AML-193 (cell line): ENCODE measurements around the gene KCTD11.
"Not testable (repeated sequence)": the region's sequence is repeated elsewhere in the genome, so short reads cannot be mapped to it uniquely, and the experiment has no call there.

ENCODE experiments used
- DNase-seq, 2 experiments: peaks; one replicate each; lab custom pipeline; 2025; lab: John Stamatoyannopoulos, UW

The KCTD11 gene

DNA sequence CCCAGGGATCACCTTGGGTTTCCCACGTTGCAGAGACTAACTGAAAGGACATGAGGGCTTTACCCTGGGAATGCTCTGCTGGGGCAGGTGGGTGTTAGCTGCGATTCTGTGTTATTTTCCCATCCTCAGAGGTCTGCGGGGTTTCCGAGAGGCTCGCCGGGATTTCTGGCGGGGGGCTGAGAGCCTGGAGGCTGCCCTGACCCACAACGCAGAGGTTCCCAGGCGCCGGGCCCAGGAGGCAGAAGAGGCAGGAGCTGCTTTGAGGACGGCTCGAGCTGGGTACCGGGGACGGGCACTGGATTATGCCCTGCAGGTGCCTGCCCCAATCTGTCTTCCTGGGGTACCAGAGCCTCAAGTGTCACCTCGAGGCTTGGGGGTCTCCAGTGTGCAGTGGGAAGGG is 8.7 kb upstream of the KCTD11 start:
- DNase-seq = no peak

DNA sequence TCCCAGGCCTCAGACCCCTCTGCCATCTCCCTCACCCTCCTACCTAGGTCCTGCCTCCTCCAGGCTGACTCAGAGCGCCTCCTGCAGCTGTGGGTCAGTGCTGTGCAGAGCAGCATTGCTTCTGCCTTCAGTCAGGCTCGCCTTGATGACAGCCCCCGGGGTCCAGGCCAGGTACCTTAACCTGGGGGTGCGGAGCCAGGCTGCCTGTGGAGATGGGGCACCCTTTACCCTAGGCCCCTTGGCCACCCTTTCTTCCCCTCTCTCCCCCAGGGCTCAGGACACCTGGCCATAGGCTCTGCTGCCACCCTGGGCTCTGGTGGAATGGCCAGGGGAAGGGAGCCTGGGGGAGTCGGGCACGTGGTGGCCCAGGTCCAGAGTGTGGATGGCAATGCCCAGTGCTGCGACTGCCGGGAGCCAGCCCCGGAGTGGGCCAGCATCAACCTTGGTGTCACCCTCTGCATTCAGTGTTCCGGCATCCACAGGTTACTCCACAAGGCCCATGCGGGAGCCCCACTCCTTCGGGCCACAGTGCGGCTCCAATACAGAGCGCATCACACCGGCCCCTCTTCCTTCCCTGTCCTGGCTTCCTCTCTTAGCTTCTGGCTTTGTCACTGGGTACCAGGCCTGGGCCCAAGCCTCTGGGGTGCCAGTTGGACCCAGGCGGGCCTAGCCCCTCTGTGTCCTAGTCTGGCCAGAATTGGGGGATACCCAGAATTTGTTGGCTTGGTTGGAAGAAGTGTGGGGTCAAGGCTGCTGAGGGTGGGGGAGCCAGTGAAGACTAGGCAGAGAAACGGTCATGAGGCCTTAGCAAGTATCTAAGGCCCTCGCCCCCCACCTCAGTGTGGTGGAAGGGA is 5.0 kb upstream of the KCTD11 start:
- DNase-seq = no peak

DNA sequence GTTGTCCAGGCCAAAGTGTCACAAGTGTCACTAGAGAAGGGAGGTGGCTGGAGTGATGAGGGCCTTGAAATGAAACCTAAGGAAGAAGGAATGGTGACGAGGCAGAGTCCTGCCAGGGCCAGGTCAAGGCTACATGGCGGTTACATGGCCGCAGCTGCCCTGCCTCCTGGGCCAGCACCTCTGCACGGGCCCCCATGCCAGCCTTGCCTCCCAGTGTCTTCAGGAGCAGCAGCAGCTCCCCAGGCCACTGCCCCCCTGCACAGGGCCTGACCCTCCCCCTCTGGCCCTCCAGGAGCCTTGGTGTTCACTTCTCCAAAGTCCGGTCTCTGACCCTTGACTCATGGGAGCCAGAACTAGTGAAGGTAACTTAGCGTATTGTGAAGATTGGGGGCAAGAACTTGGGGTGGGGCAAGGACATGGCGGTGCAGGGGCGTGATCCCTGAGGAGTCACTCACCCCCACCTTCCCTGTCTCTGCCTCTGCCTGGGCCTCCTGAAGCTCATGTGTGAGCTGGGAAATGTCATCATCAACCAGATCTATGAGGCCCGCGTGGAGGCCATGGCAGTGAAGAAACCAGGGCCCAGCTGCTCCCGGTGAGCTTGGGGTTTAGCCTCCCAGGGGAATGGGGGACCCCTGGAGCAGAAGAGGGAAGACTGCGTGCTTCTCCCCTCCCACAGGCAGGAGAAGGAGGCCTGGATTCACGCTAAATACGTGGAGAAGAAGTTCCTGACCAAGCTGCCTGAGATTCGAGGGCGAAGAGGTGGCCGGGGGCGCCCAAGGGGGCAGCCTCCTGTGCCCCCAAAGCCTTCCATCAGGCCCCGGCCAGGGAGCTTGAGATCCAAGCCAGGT is 4.1 kb upstream of the KCTD11 start:
- no peak for DNase-seq

DNA sequence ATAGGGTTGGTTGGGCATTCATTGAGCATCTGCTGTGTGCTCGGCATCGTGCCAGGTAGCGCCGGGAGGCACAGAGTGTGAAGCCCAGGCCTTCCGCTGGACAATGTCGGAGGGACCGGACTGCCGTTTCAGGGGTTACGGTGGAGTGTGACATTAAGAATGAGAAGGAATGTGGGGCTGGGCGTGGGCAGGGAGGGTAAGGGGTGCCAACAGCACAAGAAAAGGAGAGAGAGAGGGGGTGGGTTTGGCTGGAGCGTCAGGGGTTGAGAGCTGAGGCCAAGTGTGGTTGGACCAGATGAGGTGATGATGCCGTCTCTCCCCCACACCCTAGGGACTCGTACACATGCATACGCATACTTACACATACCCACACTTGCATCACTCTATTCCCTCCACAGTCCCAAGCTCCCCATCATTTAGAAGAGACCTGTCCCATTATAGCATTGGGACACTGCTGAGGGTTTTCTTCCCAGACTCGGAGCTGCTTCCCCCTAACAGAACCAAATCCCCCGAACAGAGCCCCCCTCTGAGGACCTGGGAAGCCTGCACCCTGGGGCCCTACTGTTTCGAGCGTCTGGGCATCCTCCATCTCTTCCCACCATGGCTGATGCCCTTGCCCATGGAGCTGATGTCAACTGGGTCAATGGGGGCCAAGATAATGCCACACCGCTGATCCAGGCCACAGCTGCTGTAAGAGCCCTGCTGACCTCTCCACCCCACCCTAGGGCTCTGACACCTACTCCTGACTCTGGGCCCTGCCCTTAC is 3.3 kb upstream of the KCTD11 start:
- no peak for DNase-seq

DNA sequence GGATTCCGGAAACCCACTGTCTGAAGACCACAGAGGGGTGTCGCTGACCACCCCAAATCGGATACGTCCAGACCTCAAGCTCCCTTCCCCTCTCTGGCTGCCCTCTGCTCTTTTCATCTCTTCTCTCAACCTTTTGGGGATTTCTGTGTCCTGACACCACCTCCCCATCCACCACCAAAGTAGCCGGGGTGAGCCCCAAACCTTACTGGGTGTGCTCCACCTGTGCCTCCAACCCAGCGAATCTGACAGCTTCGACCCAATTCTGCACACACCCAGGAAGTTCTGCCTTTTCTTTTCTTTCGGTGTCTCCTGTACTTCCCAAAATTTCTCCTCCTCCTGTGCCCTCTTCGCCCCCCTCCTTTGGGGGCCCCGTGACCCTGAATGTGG is 534 bp downstream of the KCTD11 start:
- DNase-seq = no peak

DNA sequence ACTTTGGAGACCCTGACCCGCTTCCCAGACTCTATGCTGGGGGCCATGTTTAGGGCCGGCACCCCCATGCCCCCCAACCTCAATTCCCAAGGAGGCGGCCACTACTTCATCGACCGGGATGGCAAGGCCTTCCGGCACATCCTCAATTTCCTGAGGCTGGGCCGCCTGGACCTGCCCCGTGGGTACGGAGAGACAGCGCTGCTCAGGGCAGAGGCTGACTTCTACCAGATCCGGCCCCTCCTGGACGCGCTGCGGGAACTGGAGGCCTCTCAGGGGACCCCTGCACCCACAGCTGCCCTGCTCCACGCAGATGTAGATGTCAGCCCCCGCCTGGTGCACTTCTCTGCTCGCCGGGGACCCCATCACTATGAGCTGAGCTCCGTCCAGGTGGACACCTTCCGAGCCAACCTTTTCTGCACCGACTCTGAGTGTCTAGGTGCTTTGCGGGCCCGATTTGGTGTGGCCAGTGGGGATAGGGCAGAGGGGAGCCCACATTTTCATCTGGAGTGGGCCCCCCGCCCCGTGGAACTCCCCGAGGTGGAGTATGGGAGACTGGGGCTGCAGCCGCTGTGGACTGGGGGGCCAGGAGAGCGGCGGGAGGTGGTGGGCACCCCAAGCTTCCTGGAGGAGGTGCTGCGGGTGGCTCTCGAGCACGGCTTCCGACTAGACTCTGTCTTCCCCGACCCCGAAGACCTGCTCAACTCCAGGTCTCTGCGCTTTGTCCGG is 1.1 kb downstream of the KCTD11 start:
- DNase-seq = no peak

DNA sequence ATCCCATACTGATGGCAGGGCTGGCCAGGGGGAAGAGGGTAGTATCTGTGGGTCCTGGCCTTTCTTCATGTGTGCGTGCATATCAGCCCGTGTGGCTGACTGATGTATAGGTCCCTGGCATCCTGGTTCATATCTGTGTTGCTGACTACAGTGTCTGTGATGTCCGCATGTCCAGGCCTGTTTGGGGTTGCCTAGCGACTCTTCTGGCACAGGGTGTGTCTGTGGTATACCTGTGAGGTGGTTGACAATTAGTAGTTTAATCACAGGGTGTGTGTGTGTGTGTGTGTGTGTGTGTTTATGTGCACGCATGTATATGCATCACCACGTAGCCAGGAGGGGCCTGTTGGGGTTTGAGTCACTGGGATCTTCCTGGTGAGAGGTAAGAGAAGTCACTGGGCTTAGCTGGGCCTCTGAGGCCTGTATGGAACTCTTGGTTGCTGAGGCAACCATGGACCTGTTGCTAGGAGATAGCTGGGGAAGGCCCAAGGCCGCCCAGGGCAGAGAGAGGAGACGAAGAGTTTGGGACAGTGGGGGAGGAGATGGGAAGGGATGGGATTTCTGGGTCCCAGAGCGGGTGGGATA is 2.4 kb downstream of the KCTD11 start:
- DNase-seq = no peak

DNA sequence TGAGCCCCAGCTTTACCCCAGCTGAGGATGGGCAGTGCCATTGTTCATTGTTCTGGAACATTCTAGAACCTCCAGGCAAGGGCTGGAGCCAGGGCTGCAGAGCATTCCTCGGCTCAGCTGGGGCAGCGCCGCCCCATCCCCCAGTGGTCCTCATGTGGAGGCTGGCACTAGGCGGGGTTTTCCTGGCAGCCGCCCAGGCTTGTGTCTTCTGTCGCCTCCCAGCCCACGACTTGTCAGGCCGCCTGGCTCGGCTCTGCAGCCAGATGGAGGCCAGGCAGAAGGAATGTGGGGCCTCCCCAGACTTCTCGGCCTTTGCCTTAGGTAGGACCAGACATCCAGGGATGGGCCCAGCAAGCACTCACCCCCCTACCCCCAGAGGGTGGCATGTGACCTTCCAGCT is 3.1 kb downstream of the KCTD11 start, which contains the start of gene TMEM95:
TSS of gene TMEM95 (plus strand) at position 104 of the 400 bp plus-strand sequence. CDS start at position 153, 49 bp downstream.
- DNase-seq = no peak

DNA sequence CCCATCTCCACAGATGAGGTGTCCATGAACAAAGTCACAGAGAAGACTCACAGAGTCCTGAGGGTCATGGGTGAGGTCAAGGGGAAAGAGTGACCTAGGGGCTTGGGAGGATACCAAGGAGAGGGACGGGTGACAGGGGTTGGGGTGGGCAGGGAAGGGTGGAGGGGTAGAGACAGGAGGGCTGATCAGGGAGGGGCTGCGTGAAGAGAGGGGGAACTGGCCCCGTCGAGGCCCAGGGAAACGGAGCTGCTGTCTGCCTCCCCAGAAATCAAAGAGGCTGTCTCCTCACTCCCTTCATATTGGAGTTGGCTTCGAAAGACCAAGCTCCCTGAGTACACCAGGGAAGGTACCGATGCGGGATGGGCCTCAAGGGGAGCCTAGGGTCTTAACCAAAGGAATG is 3.6 kb downstream of the KCTD11 start:
- DNase-seq = no peak

DNA sequence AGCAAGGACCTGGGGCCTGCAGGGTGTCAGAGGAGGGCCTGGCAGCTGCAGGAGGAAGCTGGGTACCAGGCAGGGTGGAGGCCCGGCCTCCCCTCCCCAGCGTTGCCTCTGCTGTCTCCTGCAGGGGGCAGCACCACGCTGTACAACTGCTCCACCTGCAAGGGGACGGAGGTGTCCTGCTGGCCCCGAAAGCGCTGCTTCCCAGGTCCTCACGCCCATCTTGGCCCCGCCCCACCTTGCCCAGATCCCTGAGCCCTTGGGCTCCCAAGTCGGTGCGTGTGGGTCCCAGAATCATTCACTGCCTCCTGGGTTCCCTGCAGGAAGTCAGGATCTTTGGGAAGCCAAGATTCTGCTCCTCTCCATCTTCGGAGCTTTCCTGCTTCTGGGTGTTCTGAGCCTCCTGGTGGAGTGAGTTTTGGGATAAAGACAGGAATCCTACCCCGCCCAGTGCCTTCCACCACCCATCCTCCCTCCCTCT is 4.1 kb downstream of the KCTD11 start:
- peak; percentile 30 to 32 for DNase-seq

DNA sequence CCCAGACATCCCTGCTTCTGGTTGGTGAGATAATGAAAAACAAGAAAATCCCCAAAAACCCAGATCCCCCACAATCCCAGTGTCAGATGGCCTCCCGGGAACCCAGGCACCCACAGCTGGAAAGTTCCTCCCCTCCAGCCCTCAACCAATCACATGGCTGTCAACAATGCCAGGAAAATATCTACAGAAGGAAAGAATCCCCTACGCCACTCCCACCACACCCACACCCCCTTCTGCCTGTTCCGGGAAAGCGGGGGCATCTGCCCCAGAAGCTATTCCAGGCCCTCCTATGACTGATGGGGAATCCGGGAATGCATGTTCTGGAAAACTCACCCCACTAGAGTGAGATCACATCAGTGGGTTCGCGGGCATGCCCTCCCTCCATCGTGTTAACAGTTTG is 4.8 kb downstream of the KCTD11 start:
- no peak for DNase-seq

DNA sequence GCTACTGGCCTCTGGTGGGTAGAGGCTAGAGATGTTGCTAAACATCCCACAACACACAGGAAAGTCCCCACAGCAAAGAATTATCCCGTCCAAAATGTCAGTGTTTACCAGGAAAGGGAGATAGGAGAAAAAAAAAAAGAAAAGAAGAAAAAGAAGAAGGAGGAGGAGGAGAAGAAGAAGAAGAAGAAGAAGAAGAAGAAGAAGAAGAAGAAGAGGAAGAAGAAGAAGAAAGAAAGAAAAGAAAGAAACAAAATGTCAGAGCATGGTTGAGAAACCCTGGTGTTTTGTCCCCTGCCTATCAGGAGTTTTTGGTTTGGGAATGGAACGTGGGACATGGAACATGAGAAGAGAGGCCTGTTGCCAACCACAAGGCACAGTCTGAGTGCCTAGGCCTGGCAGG is 5.4 kb downstream of the KCTD11 start:
- DNase-seq = no peak

DNA sequence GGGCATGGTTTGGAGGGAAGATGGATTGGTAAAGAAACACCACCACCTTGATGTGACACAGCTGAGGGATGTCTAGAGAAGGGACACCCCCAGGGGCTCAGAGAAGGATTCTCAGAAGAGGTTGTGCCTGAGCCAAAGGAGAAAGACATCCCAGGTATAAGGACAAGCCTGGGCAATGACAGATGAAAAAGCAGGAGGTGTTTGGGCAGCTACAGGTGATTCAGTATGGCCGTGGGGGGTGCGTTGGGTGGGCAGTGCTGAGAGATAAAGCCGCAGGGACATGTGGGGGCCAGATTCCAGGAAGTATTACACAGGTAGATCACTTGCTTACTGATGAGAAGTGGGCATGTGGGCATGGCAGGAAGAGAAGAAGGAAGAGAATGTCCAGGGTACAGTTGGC is 9.9 kb downstream of the KCTD11 start:
- no peak for DNase-seq

DNA sequence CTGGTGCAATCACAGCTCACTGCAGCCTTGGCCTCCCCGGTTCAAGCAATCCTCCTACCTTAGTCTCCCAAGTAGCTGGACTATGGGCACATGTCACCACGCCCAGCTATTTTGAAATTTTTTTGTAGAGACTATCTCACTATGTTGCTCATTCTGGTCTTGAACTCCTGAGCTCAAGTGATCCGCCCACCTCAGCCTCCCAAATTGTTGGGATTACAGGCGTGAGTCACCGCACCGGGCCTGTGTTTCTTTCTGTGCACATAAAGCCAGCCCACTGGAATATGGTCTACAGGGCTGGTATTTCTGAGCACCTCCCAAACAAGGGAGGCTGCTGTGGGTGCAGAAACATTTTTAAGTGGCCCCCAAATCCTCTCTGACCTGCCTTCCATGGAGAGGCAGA is 11.3 kb downstream of the KCTD11 start:
- no peak for DNase-seq

DNA sequence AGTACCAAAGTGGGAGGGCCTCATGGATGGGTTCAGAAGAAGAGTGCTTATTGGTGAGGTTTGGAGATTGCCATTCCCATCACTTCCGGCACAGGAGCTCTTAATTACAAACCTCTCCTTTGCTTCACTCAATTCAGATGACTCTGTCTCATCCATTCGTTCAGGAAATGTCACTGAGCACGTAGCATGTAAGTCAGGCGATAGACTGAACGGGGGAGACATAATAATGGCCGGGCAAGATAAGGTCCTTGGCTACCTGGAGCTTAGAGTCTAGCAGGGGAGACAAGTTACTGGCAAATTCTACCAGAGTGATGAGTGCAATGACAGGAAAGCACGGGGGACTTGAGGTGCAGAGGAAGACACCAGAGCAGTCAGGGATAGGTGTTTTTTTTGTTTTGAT is 14.0 kb downstream of the KCTD11 start:
- not testable (repeated sequence) for DNase-seq

DNA sequence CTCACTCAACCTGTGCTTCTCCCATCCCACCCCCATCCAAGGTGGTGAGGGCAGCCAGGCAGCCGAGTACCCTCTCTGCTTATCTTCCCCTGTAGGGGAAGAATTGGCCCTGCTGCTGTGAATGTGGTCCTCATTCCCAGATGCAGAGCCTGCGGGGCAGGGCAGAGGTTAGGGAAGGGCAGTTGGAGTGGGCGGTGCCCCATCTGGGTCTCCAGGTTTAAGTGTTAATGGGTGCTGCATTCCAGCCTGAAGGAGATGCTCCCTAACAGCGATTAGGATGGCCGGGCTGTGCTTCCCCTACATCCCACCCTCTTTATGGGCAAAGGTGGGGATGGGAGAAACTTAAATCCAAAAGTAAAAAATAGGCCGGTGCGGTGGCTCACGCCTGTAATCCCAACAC is 15.1 kb downstream of the KCTD11 start:
- DNase-seq = no peak

DNA sequence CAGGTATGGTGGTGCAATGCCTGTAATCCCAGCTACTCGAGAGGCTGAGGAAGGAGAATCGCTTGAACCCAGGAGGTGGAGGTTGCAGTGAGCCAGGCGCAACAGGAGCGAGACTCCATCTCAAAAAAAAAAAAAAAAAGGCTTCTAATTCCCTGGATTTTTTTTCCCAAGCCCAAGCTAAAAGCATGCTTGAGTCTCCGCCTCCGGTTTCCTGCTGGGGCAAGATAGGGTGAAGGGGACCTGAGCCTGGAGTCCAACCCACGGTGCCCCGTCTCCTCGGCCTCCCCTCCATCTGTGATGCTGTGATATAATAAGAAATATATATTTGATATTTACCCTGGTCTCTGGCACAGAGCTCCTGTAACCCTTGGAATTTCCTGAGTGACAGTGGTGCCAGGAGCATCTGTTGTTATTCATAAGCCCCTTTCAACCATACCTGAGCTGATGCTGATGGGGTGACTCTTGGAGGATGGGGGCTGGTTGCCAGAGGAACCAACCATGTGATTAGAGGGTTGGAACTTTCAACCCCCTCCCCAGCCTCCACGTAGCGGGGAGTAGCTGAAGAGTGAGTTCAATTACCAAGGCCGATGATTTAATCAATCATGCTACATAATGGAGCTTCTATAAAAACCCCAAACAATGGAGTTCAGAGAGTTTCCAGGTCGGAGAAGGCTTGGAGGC is 16.1 kb downstream of the KCTD11 start:
- DNase-seq = no peak

DNA sequence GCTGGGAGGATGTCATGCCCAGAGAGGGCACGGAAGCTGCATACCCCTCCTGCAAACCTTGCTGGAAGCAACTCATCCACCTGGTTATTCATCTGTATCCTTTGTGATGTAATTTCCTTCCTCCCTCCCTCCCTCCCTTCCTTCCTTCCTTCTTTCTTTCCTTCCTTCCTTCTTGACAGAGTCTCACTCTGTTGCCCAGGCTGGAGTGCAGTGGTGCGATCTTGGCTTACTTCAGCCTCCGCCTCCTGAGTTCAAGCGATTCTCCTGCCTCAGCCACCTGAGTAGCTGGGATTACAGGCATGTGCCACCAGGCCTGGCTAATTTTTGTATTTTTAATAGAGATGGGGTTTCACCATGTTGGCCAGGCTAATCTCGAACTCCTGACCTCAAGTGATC is 16.6 kb downstream of the KCTD11 start:
- not testable (repeated sequence) for DNase-seq

DNA sequence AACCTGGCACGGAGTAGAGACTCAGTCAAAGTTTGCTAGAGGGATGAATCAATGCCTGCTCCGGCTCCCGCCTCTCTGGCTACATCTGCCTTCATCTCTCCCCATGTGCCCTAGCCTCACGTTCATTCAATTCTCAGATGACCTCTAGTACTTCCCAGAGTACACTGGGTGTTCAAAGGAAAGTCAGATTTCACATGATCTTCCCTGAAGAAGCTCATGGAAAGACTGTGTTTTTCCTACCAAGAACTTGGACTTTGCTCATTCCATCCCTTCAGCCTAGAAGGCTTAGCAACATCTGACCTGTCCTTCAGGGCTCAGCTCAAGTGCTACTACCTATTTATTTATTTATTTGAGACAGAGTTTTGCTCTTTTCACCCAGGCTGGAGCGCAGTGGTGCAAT is 17.9 kb downstream of the KCTD11 start:
- DNase-seq = no peak

DNA sequence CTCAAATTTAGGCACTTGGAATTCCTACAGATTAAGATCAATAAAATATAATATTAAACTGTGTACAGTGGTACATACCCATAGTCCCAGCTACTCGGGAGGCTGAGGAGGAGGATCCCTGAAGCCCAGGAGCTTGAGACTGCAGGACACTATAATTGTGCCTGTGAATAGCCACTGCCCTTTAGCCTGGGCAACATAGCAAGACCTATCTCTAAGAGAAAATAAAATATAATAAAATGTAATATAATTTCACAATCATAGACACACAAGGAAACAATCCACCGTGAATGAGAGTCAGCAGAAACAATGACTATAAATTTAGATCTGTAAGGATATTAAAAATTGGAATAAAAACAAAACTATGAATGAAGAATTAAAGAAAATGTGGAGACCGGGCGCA is 18.9 kb downstream of the KCTD11 start:
- no peak for DNase-seq

DNA sequence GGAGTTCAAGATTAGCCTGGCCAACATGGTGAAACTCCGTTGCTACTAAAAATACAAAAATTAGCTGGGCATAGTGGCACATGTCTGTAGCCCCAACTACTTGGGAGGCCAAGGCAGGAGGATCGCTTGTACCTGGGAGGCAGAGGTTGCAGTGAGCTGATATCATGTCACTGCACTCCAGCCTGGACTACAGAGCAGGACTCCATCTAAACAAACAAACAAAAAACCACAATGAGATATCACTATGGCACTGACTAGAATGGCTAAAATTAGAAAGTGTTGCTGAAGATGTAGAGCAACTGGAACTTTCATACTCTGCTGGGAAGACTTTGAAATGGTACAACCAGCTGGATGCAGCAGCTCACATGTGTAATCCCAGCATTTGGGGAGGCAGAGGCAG is 22.4 kb downstream of the KCTD11 start:
- DNase-seq = no peak
